Trophoblast cell (in vitro differentiated cells and primary cell): ENCODE data around the gene WDR54.
A peak's percentile ranks its signal among the peaks of the same experiment; 100 is the strongest.

Experiments used
- DNase-seq, 2 donors: peaks; one replicate each; pipeline ENCODE4 v3.0.0-alpha.2; 2016
- H2AFZ ChIP-seq: 2 replicates; pipeline ENCODE4 v1.6.1; 2013; ENCODE audit warnings: low read length, moderate library complexity, mild to moderate bottlenecking; ENCODE audit not compliant: insufficient read depth, poor library complexity
- H2AK5ac ChIP-seq: 2 replicates; pipeline ENCODE4 v1.6.1; 2013; ENCODE audit warnings: mild to moderate bottlenecking, low read length
- H2BK120ac ChIP-seq: 2 replicates; pipeline ENCODE4 v1.6.1; 2013; ENCODE audit warnings: low read length, mild to moderate bottlenecking, moderate library complexity; ENCODE audit not compliant: insufficient read depth, poor library complexity
- H2BK12ac ChIP-seq: 2 replicates; pipeline ENCODE4 v1.6.1; 2013; ENCODE audit warnings: mild to moderate bottlenecking, low read length, moderate library complexity
- H2BK5ac ChIP-seq: 2 replicates; pipeline ENCODE4 v1.6.1; 2013; ENCODE audit warnings: low read length, low read depth, moderate library complexity, mild to moderate bottlenecking; ENCODE audit not compliant: poor library complexity
- H3K14ac ChIP-seq: 2 replicates; pipeline ENCODE4 v1.6.1; 2013; ENCODE audit warnings: mild to moderate bottlenecking, low read length
- H3K18ac ChIP-seq: 2 replicates; pipeline ENCODE4 v1.6.1; 2013; ENCODE audit warnings: mild to moderate bottlenecking, low read length
- H3K23ac ChIP-seq: 2 replicates; pipeline ENCODE4 v1.6.1; 2013; ENCODE audit warnings: low read length
- H3K27ac ChIP-seq: 2 replicates; pipeline ENCODE4 v1.5.1; 2013; ENCODE audit warnings: low read depth, mild to moderate bottlenecking, inconsistent platforms, low read length, moderate library complexity
- H3K27me3 ChIP-seq: 2 replicates; pipeline ENCODE4 v1.6.1; 2013; ENCODE audit warnings: inconsistent platforms, mild to moderate bottlenecking, low read length, moderate library complexity; ENCODE audit not compliant: insufficient read depth
- H3K36me3 ChIP-seq, 2 experiments: 1 replicate in 1 of 2; 2 replicates in 1 of 2; pipeline ENCODE4 v1.6.1; 2013; ENCODE audit warnings: low read length in 2 of 2, mild to moderate bottlenecking in 2 of 2, moderate library complexity in 1 of 2; ENCODE audit not compliant: insufficient read depth in 2 of 2, control insufficient read depth in 1 of 2
- H3K4ac ChIP-seq: 2 replicates; pipeline ENCODE4 v1.6.1; 2013; ENCODE audit warnings: low read depth, mild to moderate bottlenecking, low read length, moderate library complexity
- H3K4me1 ChIP-seq, 2 experiments: 1 replicate in 1 of 2; 2 replicates in 1 of 2; pipeline ENCODE4 v1.6.1; 2013; ENCODE audit warnings: low read length in 2 of 2, mild to moderate bottlenecking in 2 of 2, moderate library complexity in 1 of 2; ENCODE audit not compliant: insufficient read depth in 2 of 2, control insufficient read depth in 1 of 2
- H3K4me2 ChIP-seq: 2 replicates; pipeline ENCODE4 v1.6.1; 2013; ENCODE audit warnings: inconsistent platforms, mild to moderate bottlenecking, low read length, moderate library complexity
- H3K4me3 ChIP-seq: 2 replicates; pipeline ENCODE4 v1.5.1; 2013; ENCODE audit warnings: mild to moderate bottlenecking, low read depth, low read length, inconsistent platforms
- H3K79me1 ChIP-seq: one replicate; pipeline ENCODE4 v1.6.1; 2013; ENCODE audit warnings: low read length
- H3K79me2 ChIP-seq: 2 replicates; pipeline ENCODE4 v1.6.1; 2013; ENCODE audit warnings: low read length, mild to moderate bottlenecking; ENCODE audit not compliant: control insufficient read depth, insufficient read depth, poor library complexity
- H3K9ac ChIP-seq: 2 replicates; pipeline ENCODE4 v1.6.1; 2013; ENCODE audit warnings: mild to moderate bottlenecking, low read length
- H3K9me3 ChIP-seq: 2 replicates; pipeline ENCODE4 v1.6.1; 2013; ENCODE audit warnings: low read depth, mild to moderate bottlenecking, control low read depth, inconsistent platforms, low read length; ENCODE audit not compliant: insufficient read depth
- H4K12ac ChIP-seq: 2 replicates; pipeline ENCODE4 v1.6.1; 2013; ENCODE audit warnings: low read depth, mild to moderate bottlenecking, low read length, moderate library complexity
- H4K8ac ChIP-seq: 2 replicates; pipeline ENCODE4 v1.6.1; 2013; ENCODE audit warnings: low read depth, mild to moderate bottlenecking, low read length, moderate library complexity
- H4K91ac ChIP-seq: one replicate; pipeline ENCODE4 v1.6.1; 2013; ENCODE audit warnings: low read depth, mild to moderate bottlenecking, low read length, moderate library complexity
- WGBS: extraction: QIAGEN DNeasy Blood & Tissue Kit; methylation state at CpG from one replicate; pipeline ENCODE4 v1.1.7; 2013; ENCODE audit warnings: missing lambda C conversion rate; ENCODE audit not compliant: insufficient read length, insufficient coverage; ENCODE audit errors: extremely low coverage; 5-methylcytosine and 5-hydroxymethylcytosine counted together

The WDR54 gene

DNA sequence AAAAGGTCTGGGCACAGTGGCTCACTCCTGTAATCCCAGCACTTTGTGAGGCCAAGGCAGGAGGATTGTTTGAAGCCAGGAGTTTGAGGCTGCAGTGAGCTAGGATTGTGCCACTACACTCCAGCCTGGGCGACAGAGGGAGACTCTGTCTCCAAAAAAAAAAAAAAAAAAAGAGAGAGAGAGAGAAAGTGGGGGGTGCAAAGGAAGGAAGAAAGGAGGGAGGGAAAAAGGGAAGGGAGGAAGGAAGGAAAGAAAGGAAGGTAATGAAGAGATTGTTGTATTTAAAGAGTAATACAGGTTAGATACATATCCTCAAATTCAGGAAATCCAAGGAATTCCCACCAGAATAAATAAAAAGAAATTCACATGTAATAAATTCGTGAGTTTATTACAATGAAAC is 19.6 kb upstream of the WDR54 start:
- no peak overlapping the region for H4K12ac ChIP-seq
- H2BK12ac ChIP-seq, result no peak overlapping the region
- H3K4me3 ChIP-seq, result no peak overlapping the region
- no peaks in the 10 kb centered on the region for H3K79me2 ChIP-seq
- no peaks in the 10 kb centered on the region for H3K9me3 ChIP-seq
- H3K4me2 ChIP-seq, result no peak overlapping the region
- no peak overlapping the region for H2BK5ac ChIP-seq
- no peaks in the 10 kb centered on the region for H3K27me3 ChIP-seq
- no peak overlapping the region for H2BK120ac ChIP-seq
- no peak overlapping the region for H3K18ac ChIP-seq
- no peaks in the 10 kb centered on the region for H3K36me3 ChIP-seq
- H2AK5ac ChIP-seq, result no peak overlapping the region
- WGBS, result no CpG with 5 or more reads among the region's 2 CpGs
- H3K79me1 ChIP-seq, result no peaks in the 10 kb centered on the region
- H4K91ac ChIP-seq, result no peak overlapping the region
- H3K4me1 ChIP-seq, result peaks cover 0 to under 1% of the 10 kb centered on the region in 2 experiments
- H3K9ac ChIP-seq, result no peak overlapping the region
- H4K8ac ChIP-seq, result no peak overlapping the region
- no peak overlapping the region for H3K23ac ChIP-seq
- H3K14ac ChIP-seq, result no peak overlapping the region
- no peak overlapping the region for H2AFZ ChIP-seq
- H3K27ac ChIP-seq, result no peak overlapping the region
- H3K4ac ChIP-seq, result no peak overlapping the region
- DNase-seq, result no peak

DNA sequence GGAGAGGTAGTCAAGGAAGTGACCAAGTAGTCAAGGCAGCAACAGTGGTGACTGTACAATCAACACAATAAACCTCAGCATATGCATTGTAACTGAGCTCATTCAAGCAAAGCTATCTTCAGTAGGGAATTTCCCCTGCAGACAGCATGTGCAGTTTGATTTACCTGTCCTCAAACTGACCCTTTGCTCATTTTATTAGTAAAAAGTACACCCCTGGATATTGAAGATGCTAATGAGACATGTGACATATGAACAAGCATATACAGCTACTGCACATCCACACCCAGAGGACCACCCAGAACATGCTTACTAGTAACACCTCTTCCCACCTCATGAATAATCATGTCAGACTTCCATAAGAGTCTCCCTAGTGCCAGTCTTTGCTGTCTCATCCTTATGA is 15.5 kb upstream of the WDR54 start:
- Histone ChIP-seq H2BK12ac (no peak overlapping the region), H3K23ac (no peak overlapping the region), H3K27ac (no peak overlapping the region), H3K14ac (no peak overlapping the region), H3K18ac (no peak overlapping the region), H4K8ac (no peak overlapping the region), H2AFZ (no peak overlapping the region), H3K4me2 (no peak overlapping the region), H3K4me3 (no peak overlapping the region), H3K79me2 (no peaks in the 10 kb centered on the region), H2AK5ac (no peak overlapping the region), H3K36me3 (no peaks in the 10 kb centered on the region), H3K79me1 (no peaks in the 10 kb centered on the region), H2BK120ac (no peak overlapping the region), H3K27me3 (no peaks in the 10 kb centered on the region), H4K12ac (no peak overlapping the region), H3K4ac (no peak overlapping the region), H4K91ac (no peak overlapping the region), H2BK5ac (no peak overlapping the region), H3K4me1 (peaks cover 5 to 8% of the 10 kb centered on the region in 2 experiments), H3K9me3 (no peaks in the 10 kb centered on the region), H3K9ac (no peak overlapping the region)
- no peak for DNase-seq

DNA sequence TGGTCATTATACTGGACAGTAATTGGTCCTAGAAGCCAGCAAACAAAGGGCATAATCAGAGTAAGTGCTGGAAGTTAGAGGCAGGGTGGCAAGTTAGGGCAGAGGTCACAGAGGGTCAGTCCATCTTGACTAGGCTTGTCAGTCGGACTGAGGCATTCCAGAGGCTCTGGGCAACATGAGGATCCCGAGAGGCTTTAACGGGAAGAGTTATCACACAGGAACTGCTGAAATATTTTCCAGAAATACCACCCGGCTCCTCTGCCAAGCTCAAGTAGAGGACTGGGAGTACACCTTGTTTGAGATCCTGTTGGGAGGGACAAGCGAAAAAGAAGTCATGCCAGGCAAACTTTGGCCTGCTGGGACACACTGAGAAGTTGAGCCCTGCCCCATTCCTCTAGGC is 13.8 kb upstream of the WDR54 start:
- Histone ChIP-seq H3K27me3 (no peaks in the 10 kb centered on the region), H2AK5ac (no peak overlapping the region), H2BK120ac (no peak overlapping the region), H3K9ac (no peak overlapping the region), H3K4me3 (no peak overlapping the region), H4K8ac (no peak overlapping the region), H3K9me3 (no peaks in the 10 kb centered on the region), H2BK12ac (no peak overlapping the region), H3K27ac (no peak overlapping the region), H3K4me2 (no peak overlapping the region), H2BK5ac (no peak overlapping the region), H3K36me3 (no peaks in the 10 kb centered on the region), H3K18ac (no peak overlapping the region), H3K79me2 (no peaks in the 10 kb centered on the region), H4K91ac (no peak overlapping the region), H3K4me1 (peaks cover 5 to 8% of the 10 kb centered on the region in 2 experiments), H4K12ac (no peak overlapping the region), H2AFZ (no peak overlapping the region), H3K4ac (no peak overlapping the region), H3K79me1 (peaks cover 2% of the 10 kb centered on the region), H3K23ac (no peak overlapping the region), H3K14ac (no peak overlapping the region)
- no CpG with 5 or more reads among the region's 5 CpGs for WGBS
- no peak for DNase-seq

DNA sequence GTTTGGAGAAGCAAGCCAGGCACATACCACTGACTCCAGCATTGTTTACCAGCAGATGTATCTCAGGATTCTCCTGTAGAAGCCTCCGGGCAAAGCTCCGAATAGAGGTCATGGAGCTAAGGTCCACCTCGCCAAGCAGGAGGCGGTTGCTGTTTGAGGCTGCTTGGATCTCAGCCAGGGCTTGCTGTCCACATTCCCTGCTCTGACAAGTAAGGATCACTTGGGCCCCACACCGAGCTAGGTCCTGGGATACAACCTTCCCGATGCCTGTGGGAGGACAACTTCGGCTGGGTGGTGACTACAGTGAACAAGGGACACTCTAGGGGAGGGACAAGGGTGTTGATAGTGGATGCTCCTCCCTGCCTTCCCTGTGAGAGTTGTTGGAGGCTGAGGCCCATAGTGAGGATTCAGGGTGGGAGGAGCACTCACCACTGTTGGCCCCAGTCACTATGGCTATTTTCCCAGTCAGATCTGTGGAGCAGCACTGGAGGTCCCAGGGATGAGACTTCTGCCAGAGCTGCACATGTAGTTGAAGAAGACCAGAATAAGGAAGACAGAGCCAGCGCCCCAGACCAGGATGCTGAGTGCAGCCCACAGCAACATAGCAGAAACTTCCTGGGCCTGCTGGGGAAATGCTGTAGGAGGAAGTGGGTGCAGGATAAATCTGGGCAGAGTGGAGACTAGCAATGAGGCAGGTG is 8.4 kb upstream of the WDR54 start:
- Histone ChIP-seq H3K4me1 (peaks cover 5% of the 10 kb centered on the region in 2 experiments), H3K9ac (no peak overlapping the region), H2BK12ac (no peak overlapping the region), H4K12ac (no peak overlapping the region), H3K9me3 (peaks cover 4% of the 10 kb centered on the region), H2BK120ac (no peak overlapping the region), H3K36me3 (no peaks in the 10 kb centered on the region), H2AK5ac (no peak overlapping the region), H3K27ac (no peak overlapping the region), H3K4me2 (no peak overlapping the region), H3K4me3 (no peak overlapping the region), H3K27me3 (no peaks in the 10 kb centered on the region), H3K79me1 (peaks cover 2% of the 10 kb centered on the region), H4K8ac (no peak overlapping the region), H3K4ac (no peak overlapping the region), H2AFZ (no peak overlapping the region), H3K23ac (no peak overlapping the region), H3K14ac (no peak overlapping the region), H2BK5ac (no peak overlapping the region), H3K79me2 (no peaks in the 10 kb centered on the region), H3K18ac (no peak overlapping the region), H4K91ac (no peak overlapping the region)
- no CpG with 5 or more reads among the region's 8 CpGs for WGBS
- DNase-seq, result peak; percentile 51 to 68
